HG03097 (cell line): Measurements from ENCODE around the gene SPAG8.

ENCODE experiments used
- ATAC-seq: cut with Tn5 transposase; IDR thresholded peaks from one replicate; pipeline ENCODE4 v1.9.1; 2021; ENCODE audit not compliant: unreplicated experiment, low FRiP score

Gene SPAG8, protein sequence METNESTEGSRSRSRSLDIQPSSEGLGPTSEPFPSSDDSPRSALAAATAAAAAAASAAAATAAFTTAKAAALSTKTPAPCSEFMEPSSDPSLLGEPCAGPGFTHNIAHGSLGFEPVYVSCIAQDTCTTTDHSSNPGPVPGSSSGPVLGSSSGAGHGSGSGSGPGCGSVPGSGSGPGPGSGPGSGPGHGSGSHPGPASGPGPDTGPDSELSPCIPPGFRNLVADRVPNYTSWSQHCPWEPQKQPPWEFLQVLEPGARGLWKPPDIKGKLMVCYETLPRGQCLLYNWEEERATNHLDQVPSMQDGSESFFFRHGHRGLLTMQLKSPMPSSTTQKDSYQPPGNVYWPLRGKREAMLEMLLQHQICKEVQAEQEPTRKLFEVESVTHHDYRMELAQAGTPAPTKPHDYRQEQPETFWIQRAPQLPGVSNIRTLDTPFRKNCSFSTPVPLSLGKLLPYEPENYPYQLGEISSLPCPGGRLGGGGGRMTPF

GRCh38 chr9:35812025-35812602 is at the start of gene SPAG8:
SPAG8 (minus strand) TSS chr9:35812262; CDS start chr9:35812147, 115 bp downstream.
- peak; percentile 50 for ATAC-seq

- ATAC-seq: no peak
These were observed 49.3 kb upstream of the SPAG8 start for GRCh38 chr9:35861161-35861897.

GRCh38 chr9:35859990-35860339 is 47.9 kb upstream of the SPAG8 start:
- no peak for ATAC-seq

- no peak for ATAC-seq
These were observed 47.4 kb upstream of the SPAG8 start for GRCh38 chr9:35859310-35859989.

DNA sequence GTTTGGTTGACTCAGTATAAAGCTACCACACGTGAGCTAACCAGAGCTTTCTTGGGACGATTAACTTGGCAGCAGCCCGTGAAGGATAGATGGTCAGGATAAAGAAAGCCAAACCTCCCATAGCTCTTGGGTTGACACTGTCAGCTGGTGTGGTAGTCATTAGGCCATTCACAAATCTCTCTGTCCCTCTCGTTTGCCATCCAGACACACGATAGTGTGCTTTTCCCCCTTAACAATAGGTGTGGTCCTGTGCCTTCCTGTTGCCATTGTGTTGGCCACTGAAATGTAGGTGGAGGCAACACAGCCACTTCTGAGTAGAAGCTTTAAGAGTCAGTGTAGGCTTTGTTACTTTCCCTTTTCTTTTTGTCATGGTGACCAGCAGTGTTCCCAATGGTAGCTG is 46.4 kb upstream of the SPAG8 start:
- no peak for ATAC-seq

GRCh38 chr9:35856882-35857281 is 44.8 kb upstream of the SPAG8 start:
- no peak for ATAC-seq

DNA sequence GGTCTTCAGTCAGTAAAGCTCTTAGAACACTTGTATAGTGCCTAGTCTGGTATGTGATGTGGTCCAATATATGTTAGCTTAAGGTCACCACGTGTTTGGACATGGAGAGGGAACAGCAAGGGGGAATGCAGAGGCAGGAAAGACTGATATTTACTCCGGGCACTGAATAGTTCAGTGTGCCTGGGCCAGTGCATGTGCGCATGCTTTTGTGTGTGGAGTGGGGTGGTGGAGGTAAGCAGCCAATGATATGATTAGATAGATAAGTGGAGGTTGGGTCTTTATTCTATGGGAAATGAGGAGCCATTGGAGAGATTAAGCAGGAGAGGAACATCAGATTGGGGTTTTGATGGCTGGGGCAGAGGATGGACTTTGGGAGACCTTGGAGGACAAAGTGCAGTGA is 44.1 kb upstream of the SPAG8 start:
- no peak for ATAC-seq

GRCh38 chr9:35854091-35854762 is 42.2 kb upstream of the SPAG8 start:
- ATAC-seq: no peak

- ATAC-seq: no peak
These were observed 41.1 kb upstream of the SPAG8 start for GRCh38 chr9:35852876-35853865.

GRCh38 chr9:35852267-35852815 is 40.3 kb upstream of the SPAG8 start:
- no peak for ATAC-seq

GRCh38 chr9:35847792-35848572 is 35.9 kb upstream of the SPAG8 start:
- peak; percentile 79 for ATAC-seq

GRCh38 chr9:35845824-35846771 is 34.0 kb upstream of the SPAG8 start:
- ATAC-seq: no peak

GRCh38 chr9:35844628-35845270 is 32.7 kb upstream of the SPAG8 start:
- ATAC-seq: no peak

GRCh38 chr9:35842795-35843194 is 30.7 kb upstream of the SPAG8 start:
- ATAC-seq: peak; percentile 40

DNA sequence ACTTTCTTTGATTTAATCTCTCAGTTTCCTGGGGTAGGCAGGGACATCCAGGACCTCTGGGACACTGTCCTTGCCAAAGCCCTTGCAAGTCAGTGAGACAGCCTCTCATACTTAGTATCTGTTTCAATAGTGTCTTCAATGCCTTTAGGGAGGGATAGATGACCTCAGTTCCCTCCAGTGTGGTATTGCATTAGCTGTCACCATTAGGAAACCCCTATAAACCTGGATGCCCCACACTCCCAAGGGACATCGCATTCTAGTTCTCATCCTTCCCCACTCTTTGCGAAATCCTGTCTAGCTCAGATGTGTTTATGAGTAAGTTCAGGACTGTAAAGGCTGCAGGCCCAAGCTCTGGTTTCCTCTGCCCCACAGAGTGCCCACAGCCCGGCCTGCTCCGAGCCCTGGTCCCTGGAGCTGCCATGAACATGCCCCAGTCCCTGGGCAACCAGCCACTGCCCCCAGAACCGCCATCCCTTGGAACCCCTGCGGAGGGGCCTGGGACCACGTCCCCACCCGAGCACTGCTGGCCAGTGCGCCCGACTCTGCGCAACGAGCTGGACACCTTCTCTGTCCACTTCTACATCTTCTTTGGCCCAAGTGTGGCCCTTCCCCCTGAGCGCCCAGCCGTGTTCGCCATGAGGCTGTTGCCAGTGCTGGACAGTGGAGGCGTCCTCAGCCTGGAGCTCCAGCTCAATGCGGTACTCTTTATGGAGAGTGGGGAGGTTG is 30.1 kb upstream of the SPAG8 start:
- ATAC-seq: no peak

- ATAC-seq: no peak
These were observed 29.5 kb upstream of the SPAG8 start for GRCh38 chr9:35841645-35841900.
